SK-N-SH (cell line): ENCODE data around the gene FBF1. TPM values are rescaled to one million over a fixed set of nuclear protein-coding genes. Genes with fewer than 3 reads are reported as not detected.

Experiments used
- CTCF ChIA-PET: fragments of 300-600, 350-600 bp; formaldehyde crosslinking; extraction: SDS; loops from one replicate; lab custom pipeline; 2021; lab: Yijun Ruan, JAX
- POLR2A ChIA-PET: fragments of 350-600 bp; sonication (Branson Sonifier 250); formaldehyde crosslinking; extraction: SDS; loops from one replicate; lab custom pipeline; 2020; ENCODE audit warnings: antibody characterized with exemption, inconsistent platforms; lab: Yijun Ruan, JAX
- DNase-seq: peaks from one replicate; pipeline ENCODE4 v3.0.0; 2012
- H2AFZ ChIP-seq: fragments of 200-600 bp; sonication (generic); 2 replicates; pipeline ENCODE4 v1.8.1; 2016; ENCODE audit warnings: antibody characterized with exemption, mild to moderate bottlenecking, low read depth
- H3F3A ChIP-seq: fragments of 200-600 bp; sonication (generic); replicated peaks from 2 replicates; pipeline ENCODE3; 2016; ENCODE audit warnings: antibody characterized with exemption, mild to moderate bottlenecking; ENCODE audit not compliant: insufficient read depth
- H3K27ac ChIP-seq, 2 experiments: fragments of 200-500 bp in 1 of 2; fragments of 200-600 bp in 1 of 2; sonication (Bioruptor generic) in 1 of 2; sonication (generic), shearing (Covaris generic) in 1 of 2; 2 replicates each; pipeline versions ENCODE4 v1.5.1 to v1.6.1; 2014 to 2016; ENCODE audit warnings: low read depth in 2 of 2, inconsistent platforms in 1 of 2, low read length in 1 of 2, mild to moderate bottlenecking in 1 of 2, mixed read lengths in 1 of 2
- H3K27me3 ChIP-seq: fragments of 200-600 bp; sonication (generic), shearing (Covaris generic); 2 replicates; pipeline ENCODE4 v1.6.1; 2016; ENCODE audit warnings: mixed run types; ENCODE audit not compliant: insufficient read depth
- H3K36me3 ChIP-seq, 2 experiments: fragments of 200-500 bp in 1 of 2; fragments of 200-600 bp in 1 of 2; sonication (Bioruptor generic) in 1 of 2; sonication (generic) in 1 of 2; replicated peaks in 1 of 2; 2 replicates each; pipeline versions ENCODE3 to v1.5.1; 2014 to 2016; ENCODE audit warnings: low read length in 1 of 2, mild to moderate bottlenecking in 1 of 2; ENCODE audit not compliant: insufficient read depth in 2 of 2, control insufficient read depth in 1 of 2
- H3K4me1 ChIP-seq, 2 experiments: fragments of 200-500 bp in 1 of 2; fragments of 200-600 bp in 1 of 2; sonication (Bioruptor generic) in 1 of 2; sonication (generic), shearing (Covaris generic) in 1 of 2; 2 replicates each; pipeline versions ENCODE4 v1.5.1 to v1.6.1; 2014 to 2016; ENCODE audit warnings: low read depth in 1 of 2, low read length in 1 of 2, mixed run types in 1 of 2; ENCODE audit not compliant: insufficient read depth in 2 of 2, control insufficient read depth in 1 of 2
- H3K4me2 ChIP-seq: fragments of 200-600 bp; sonication (generic), shearing (Covaris generic); 2 replicates; pipeline ENCODE4 v1.6.1; 2017; ENCODE audit warnings: mixed run types
- H3K4me3 ChIP-seq, 2 experiments: fragments of 200-500 bp in 1 of 2; fragments of 200-600 bp in 1 of 2; sonication (Bioruptor generic) in 1 of 2; sonication (generic), shearing (Covaris generic) in 1 of 2; 2 replicates each; pipeline versions ENCODE4 v1.5.1 to v1.8.1; 2014 to 2016; ENCODE audit warnings: low read depth in 2 of 2, inconsistent platforms in 1 of 2, low read length in 1 of 2, mild to moderate bottlenecking in 1 of 2, mixed read lengths in 1 of 2, moderate library complexity in 1 of 2
- H3K79me2 ChIP-seq: fragments of 200-600 bp; sonication (generic); 2 replicates; pipeline ENCODE4 v1.8.1; 2017; ENCODE audit warnings: mild to moderate bottlenecking; ENCODE audit not compliant: insufficient read depth
- H3K9ac ChIP-seq: fragments of 200-600 bp; sonication (generic); 2 replicates; pipeline ENCODE4 v1.6.1; 2017; ENCODE audit warnings: mixed run types
- H3K9me2 ChIP-seq: fragments of 200-600 bp; sonication (generic); 2 replicates; pipeline ENCODE4 v1.6.1; 2017; ENCODE audit warnings: mixed run types
- H3K9me3 ChIP-seq: fragments of 200-600 bp; sonication (generic); 2 replicates; pipeline ENCODE4 v1.6.1; 2017; ENCODE audit warnings: mixed run types, mild to moderate bottlenecking, moderate library complexity
- H4K20me1 ChIP-seq: fragments of 200-600 bp; sonication (generic); 2 replicates; pipeline ENCODE4 v1.6.1; 2017; ENCODE audit warnings: mild to moderate bottlenecking, mixed run types; ENCODE audit not compliant: insufficient read depth
- CHD2 ChIP-seq: fragments of 150-350 bp; IDR thresholded peaks from 2 replicates; pipeline ENCODE4 v1.6.1; 2018; ENCODE audit warnings: low read length; ENCODE audit not compliant: partially characterized antibody
- FOSL2 ChIP-seq: IDR thresholded peaks from 2 replicates; pipeline ENCODE4 v1.4.0; 2012; ENCODE audit warnings: low read depth, mild to moderate bottlenecking, moderate library complexity, borderline replicate concordance
- FOXJ3 ChIP-seq: sonication (generic); formaldehyde crosslinking; IDR thresholded peaks from 2 replicates; pipeline ENCODE4 v1.5.1; 2020; ENCODE audit warnings: mild to moderate bottlenecking, missing genetic modification reagents
- FOXM1 ChIP-seq: IDR thresholded peaks from 2 replicates; pipeline ENCODE4 v1.4.0; 2012; ENCODE audit warnings: low read depth, mild to moderate bottlenecking
- GATA2 ChIP-seq: sonication (generic); formaldehyde crosslinking; IDR thresholded peaks from 2 replicates; pipeline ENCODE4 v1.5.0; 2020; ENCODE audit warnings: mild to moderate bottlenecking, missing genetic modification reagents
- IRF3 ChIP-seq: fragments of 150-350 bp; IDR thresholded peaks from 2 replicates; pipeline ENCODE4 v1.6.1; 2016; ENCODE audit warnings: mild to moderate bottlenecking, low read depth, low read length
- JUND ChIP-seq: IDR thresholded peaks from 2 replicates; pipeline ENCODE4 v1.4.0; 2012
- MEF2A ChIP-seq: IDR thresholded peaks from 2 replicates; pipeline ENCODE4 v1.4.0; 2012; ENCODE audit warnings: low read depth, borderline replicate concordance
- POLR2AphosphoS5 ChIP-seq: IDR thresholded peaks from 2 replicates; pipeline ENCODE4 v1.6.1; 2012; ENCODE audit warnings: low read depth, low read length
- RCOR1 ChIP-seq: fragments of 150-350 bp; IDR thresholded peaks from 2 replicates; pipeline ENCODE4 v1.6.1; 2017; ENCODE audit warnings: antibody characterized with exemption, low read length
- RFX5 ChIP-seq: IDR thresholded peaks from 2 replicates; pipeline ENCODE4 v1.6.1; 2012; ENCODE audit warnings: mild to moderate bottlenecking, improper control_type of control experiment, low read length
- TAF1 ChIP-seq: IDR thresholded peaks from 2 replicates; pipeline ENCODE4 v1.6.1; 2012; ENCODE audit warnings: low read depth, mild to moderate bottlenecking, low read length, moderate library complexity, borderline replicate concordance
- TCF12 ChIP-seq: IDR thresholded peaks from 2 replicates; pipeline ENCODE4 v1.4.0; 2012
- USF1 ChIP-seq: IDR thresholded peaks from 2 replicates; pipeline ENCODE4 v1.4.0; 2012; ENCODE audit warnings: low read depth, borderline replicate concordance
- WGBS: methylation state at CpG from one replicate; pipeline ENCODE4 v1.1.6; 2017; ENCODE audit warnings: low lambda C conversion rate; 5-methylcytosine and 5-hydroxymethylcytosine counted together
- polyA plus RNA-seq, 3 experiments: library from polyadenylated mRNA; depleted of rRNA; stranded (reverse); fragments of >200 nt; gene quantifications; 2 replicates each; pipeline ENCODE4 v1.2.3, GENCODE V29; 2012
- TF ChIP-seq, protein P1 (sequence below): IDR thresholded peaks from 2 replicates; pipeline ENCODE4; 2012
- TF ChIP-seq, protein P2 (sequence below): IDR thresholded peaks from 2 replicates; pipeline ENCODE4 v1.4.0; 2012; ENCODE audit warnings: low read depth, borderline replicate concordance
- TF ChIP-seq, protein P3 (sequence below): IDR thresholded peaks from 2 replicates; pipeline ENCODE4 v1.6.1; 2012; ENCODE audit warnings: mild to moderate bottlenecking, low read depth, low read length, moderate library complexity

Gene FBF1
- polyA plus RNA-seq, 1 of the 3 experiments (the other 2 are of a cell fraction), result 19.0 TPM

- H4K20me1 ChIP-seq, result no peaks in the 10 kb centered on the region
- 88% methylated on average over 13 of the region's 13 CpGs for WGBS
- no peak overlapping the region for H2AFZ ChIP-seq
- CTCF ChIA-PET, result interaction anchor here (0.9 to 16.0 kb wide), 5 partner anchors 23 to 152 kb away, joined by 3 to 214 read pairs (median 3); partner anchors contain the start of genes TRIM47 and WBP2
- H3K79me2 ChIP-seq, result peaks cover 35% of the 10 kb centered on the region; the same call in 1 of the 2 replicates
- no peaks in the 10 kb centered on the region for H3K9me2 ChIP-seq
- no peaks in the 10 kb centered on the region for H3K9me3 ChIP-seq
- peaks cover 26 to 42% of the 10 kb centered on the region in 2 experiments for H3K36me3 ChIP-seq
- H3K4me3 ChIP-seq, result no peak overlapping the region
- no peak for TF ChIP-seq FOXJ3 (CRISPR knock-in tag)
- no peak for TF ChIP-seq IRF3
- no peak for TF ChIP-seq TAF1
- no peak for TF ChIP-seq MEF2A
- TF ChIP-seq, protein P1, sequence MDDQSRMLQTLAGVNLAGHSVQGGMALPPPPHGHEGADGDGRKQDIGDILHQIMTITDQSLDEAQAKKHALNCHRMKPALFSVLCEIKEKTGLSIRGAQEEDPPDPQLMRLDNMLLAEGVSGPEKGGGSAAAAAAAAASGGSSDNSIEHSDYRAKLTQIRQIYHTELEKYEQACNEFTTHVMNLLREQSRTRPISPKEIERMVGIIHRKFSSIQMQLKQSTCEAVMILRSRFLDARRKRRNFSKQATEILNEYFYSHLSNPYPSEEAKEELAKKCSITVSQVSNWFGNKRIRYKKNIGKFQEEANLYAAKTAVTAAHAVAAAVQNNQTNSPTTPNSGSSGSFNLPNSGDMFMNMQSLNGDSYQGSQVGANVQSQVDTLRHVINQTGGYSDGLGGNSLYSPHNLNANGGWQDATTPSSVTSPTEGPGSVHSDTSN, result no peak
- no peak for TF ChIP-seq CHD2
- TF ChIP-seq, protein P2, sequence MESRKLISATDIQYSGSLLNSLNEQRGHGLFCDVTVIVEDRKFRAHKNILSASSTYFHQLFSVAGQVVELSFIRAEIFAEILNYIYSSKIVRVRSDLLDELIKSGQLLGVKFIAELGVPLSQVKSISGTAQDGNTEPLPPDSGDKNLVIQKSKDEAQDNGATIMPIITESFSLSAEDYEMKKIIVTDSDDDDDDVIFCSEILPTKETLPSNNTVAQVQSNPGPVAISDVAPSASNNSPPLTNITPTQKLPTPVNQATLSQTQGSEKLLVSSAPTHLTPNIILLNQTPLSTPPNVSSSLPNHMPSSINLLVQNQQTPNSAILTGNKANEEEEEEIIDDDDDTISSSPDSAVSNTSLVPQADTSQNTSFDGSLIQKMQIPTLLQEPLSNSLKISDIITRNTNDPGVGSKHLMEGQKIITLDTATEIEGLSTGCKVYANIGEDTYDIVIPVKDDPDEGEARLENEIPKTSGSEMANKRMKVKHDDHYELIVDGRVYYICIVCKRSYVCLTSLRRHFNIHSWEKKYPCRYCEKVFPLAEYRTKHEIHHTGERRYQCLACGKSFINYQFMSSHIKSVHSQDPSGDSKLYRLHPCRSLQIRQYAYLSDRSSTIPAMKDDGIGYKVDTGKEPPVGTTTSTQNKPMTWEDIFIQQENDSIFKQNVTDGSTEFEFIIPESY, result no peak
- TF ChIP-seq GATA2, result no peak
- DNase-seq, result no peak
- POLR2A ChIA-PET, result no interaction called here
- H3K27ac ChIP-seq, result no peak overlapping the region
- H3K27me3 ChIP-seq, result no peaks in the 10 kb centered on the region
- H3K4me2 ChIP-seq, result no peak overlapping the region
- peaks cover 31% of the 10 kb centered on the region for H3F3A ChIP-seq
- H3K9ac ChIP-seq, result no peak overlapping the region
- peaks cover 6% of the 10 kb centered on the region in 2 experiments; a peak in 3 of 4 replicates for H3K4me1 ChIP-seq
Observed at GRCh38 chr17:75900691-75901533, 39.9 kb downstream of the FBF1 start.

- Histone ChIP-seq H4K20me1 (no peaks in the 10 kb centered on the region), H3K4me3 (no peak overlapping the region), H2AFZ (no peak overlapping the region), H3F3A (peaks cover 24% of the 10 kb centered on the region), H3K4me2 (no peak overlapping the region), H3K36me3 (peaks cover 26 to 42% of the 10 kb centered on the region in 2 experiments), H3K9ac (no peak overlapping the region), H3K9me3 (no peaks in the 10 kb centered on the region), H3K9me2 (no peaks in the 10 kb centered on the region), H3K4me1 (peaks cover 13 to 15% of the 10 kb centered on the region in 2 experiments; a peak in 3 of 4 replicates), H3K79me2 (peaks cover 41% of the 10 kb centered on the region), H3K27ac (no peak overlapping the region), H3K27me3 (no peaks in the 10 kb centered on the region)
- 99% methylated on average over 22 of the region's 23 CpGs for WGBS
- POLR2A ChIA-PET, result interaction anchor here (1.2 kb wide), 1 partner anchor 27 kb away, joined by 3 read pairs; no protein-coding TSS in a partner anchor
- TF ChIP-seq USF1 (no peak), TCF12 (no peak), POLR2AphosphoS5 (no peak), FOSL2 (no peak), JUND (no peak), FOXM1 (no peak), RFX5 (no peak), RCOR1 (no peak)
- TF ChIP-seq, protein P3, sequence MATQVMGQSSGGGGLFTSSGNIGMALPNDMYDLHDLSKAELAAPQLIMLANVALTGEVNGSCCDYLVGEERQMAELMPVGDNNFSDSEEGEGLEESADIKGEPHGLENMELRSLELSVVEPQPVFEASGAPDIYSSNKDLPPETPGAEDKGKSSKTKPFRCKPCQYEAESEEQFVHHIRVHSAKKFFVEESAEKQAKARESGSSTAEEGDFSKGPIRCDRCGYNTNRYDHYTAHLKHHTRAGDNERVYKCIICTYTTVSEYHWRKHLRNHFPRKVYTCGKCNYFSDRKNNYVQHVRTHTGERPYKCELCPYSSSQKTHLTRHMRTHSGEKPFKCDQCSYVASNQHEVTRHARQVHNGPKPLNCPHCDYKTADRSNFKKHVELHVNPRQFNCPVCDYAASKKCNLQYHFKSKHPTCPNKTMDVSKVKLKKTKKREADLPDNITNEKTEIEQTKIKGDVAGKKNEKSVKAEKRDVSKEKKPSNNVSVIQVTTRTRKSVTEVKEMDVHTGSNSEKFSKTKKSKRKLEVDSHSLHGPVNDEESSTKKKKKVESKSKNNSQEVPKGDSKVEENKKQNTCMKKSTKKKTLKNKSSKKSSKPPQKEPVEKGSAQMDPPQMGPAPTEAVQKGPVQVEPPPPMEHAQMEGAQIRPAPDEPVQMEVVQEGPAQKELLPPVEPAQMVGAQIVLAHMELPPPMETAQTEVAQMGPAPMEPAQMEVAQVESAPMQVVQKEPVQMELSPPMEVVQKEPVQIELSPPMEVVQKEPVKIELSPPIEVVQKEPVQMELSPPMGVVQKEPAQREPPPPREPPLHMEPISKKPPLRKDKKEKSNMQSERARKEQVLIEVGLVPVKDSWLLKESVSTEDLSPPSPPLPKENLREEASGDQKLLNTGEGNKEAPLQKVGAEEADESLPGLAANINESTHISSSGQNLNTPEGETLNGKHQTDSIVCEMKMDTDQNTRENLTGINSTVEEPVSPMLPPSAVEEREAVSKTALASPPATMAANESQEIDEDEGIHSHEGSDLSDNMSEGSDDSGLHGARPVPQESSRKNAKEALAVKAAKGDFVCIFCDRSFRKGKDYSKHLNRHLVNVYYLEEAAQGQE, result no peak
- no peak for DNase-seq
- CTCF ChIA-PET, result interaction anchor here (0.6 to 16.0 kb wide), 7 partner anchors 22 to 151 kb away, joined by 3 to 214 read pairs (median 3); partner anchors contain the start of gene TRIM47
Observed at GRCh38 chr17:75899767-75900468, 40.9 kb downstream of the FBF1 start.
